Transverse colon (tissue), 3 donors: ENCODE data around the gene GNAT1.

Experiments
- CTCF ChIP-seq, 5 experiments: fragments of 200-600 bp in 3 of 5; fragments of 450-650 bp in 2 of 5; sonication (generic) in 3 of 5; IDR thresholded peaks; 1 replicate in 2 of 5; 2 replicates in 3 of 5; pipeline ENCODE4 v1.5.1; 2016 to 2017; ENCODE audit warnings: antibody characterized with exemption in 5 of 5, inconsistent platforms in 3 of 5, mild to moderate bottlenecking in 2 of 5, moderate library complexity in 1 of 5
- EP300 ChIP-seq: sonication (generic); formaldehyde crosslinking; IDR thresholded peaks from one replicate; pipeline ENCODE4 v1.6.1; 2017; ENCODE audit warnings: antibody characterized with exemption, low read depth
- POLR2A ChIP-seq: fragments of 450-650 bp; IDR thresholded peaks from one replicate; pipeline ENCODE4 v1.6.1; 2016; ENCODE audit warnings: antibody characterized with exemption, mild to moderate bottlenecking, moderate library complexity

DNA sequence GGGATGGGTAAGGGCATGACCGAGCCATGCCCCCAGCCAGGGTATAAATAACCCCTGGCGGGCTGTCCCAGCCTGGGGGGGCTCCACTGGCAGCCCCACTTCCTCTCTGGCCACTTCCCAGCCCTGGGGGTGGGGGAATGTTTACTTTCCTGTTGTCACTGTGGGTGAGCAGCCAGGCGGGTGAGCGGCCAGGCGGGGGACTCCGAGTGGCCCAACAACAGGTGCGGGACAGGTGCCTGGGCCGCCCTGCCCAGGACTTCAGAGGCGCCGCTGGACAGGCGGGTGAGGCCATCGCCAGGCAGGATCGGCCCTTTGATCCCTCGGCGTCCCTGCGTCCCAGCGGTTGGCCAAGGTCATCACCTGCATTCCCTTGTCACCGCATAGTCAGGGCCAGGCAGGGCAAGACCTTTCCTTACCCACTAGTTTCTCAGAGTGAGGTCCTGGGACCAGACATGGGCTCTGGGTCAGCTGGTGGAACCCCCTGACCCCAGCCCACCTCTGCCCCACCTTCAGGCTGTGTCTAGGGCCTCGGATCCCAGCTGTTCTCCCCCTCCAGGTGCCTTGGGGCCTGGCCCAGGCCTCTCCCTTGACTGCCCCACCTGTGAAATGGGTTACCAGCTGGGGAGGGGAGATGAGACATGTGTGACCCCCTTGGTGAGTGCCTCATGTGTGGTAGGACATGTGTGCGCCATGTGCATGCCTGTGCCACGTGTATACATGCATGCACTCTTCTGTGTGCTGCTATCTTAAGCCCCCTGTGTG lies 19.7 kb upstream of the GNAT1 start:
- TF ChIP-seq POLR2A = no peak
- TF ChIP-seq CTCF (IDR thresholded peaks at IDR 0.05) = no peak
- no peak for TF ChIP-seq EP300
